DND-41 (cell line): Measurements from ENCODE around the gene ZNF761.
A peak's percentile ranks its signal among the peaks of the same experiment; 100 is the strongest.
"Not testable (repeated sequence)": the region's sequence is repeated elsewhere in the genome, so short reads cannot be mapped to it uniquely, and the experiment has no call there.

Experiments used
- ATAC-seq: fragments of 200-7000 bp; cut with Tn5 transposase; 3 replicates; pipeline ENCODE4 v1.9.1; 2021; ENCODE audit warnings: low read depth; ENCODE audit not compliant: insufficient read depth
- DNase-seq: peaks from one replicate; pipeline ENCODE4 v3.0.0-alpha.2; 2020
- H2AFZ ChIP-seq: 2 replicates; pipeline ENCODE4 v1.6.0; 2012; ENCODE audit warnings: low read depth, low read length
- H3K27ac ChIP-seq: 2 replicates; pipeline ENCODE4 v1.5.1; 2012; ENCODE audit warnings: low read length, inconsistent platforms
- H3K27me3 ChIP-seq: fragments of 200-600 bp; sonication (generic); 2 replicates; pipeline ENCODE4 v1.6.0; 2012; ENCODE audit warnings: low read length, mild to moderate bottlenecking, inconsistent platforms; ENCODE audit not compliant: insufficient read depth, poor library complexity
- H3K36me3 ChIP-seq: 2 replicates; pipeline ENCODE4 v1.5.1; 2012; ENCODE audit warnings: low read length, inconsistent platforms; ENCODE audit not compliant: insufficient read depth
- H3K4me1 ChIP-seq: 2 replicates; pipeline ENCODE4 v1.5.1; 2012; ENCODE audit warnings: mild to moderate bottlenecking, low read length; ENCODE audit not compliant: insufficient read depth
- H3K4me2 ChIP-seq: 2 replicates; pipeline ENCODE4 v1.6.0; 2012; ENCODE audit warnings: mild to moderate bottlenecking, moderate library complexity, low read length, inconsistent platforms; ENCODE audit not compliant: insufficient read depth
- H3K4me3 ChIP-seq, 2 experiments: fragments of 200-600 bp in 1 of 2; shearing (Covaris generic) in 1 of 2; 2 replicates each; pipeline ENCODE4 v1.5.1; 2012 to 2016; ENCODE audit warnings: inconsistent platforms in 2 of 2, low read length in 2 of 2, mild to moderate bottlenecking in 2 of 2, low read depth in 1 of 2, moderate library complexity in 1 of 2
- H3K79me2 ChIP-seq: 2 replicates; pipeline ENCODE4 v1.6.0; 2012; ENCODE audit warnings: low read length, inconsistent platforms; ENCODE audit not compliant: insufficient read depth
- H3K9ac ChIP-seq: 2 replicates; pipeline ENCODE4 v1.6.0; 2012; ENCODE audit warnings: low read depth, mild to moderate bottlenecking, inconsistent platforms, low read length, moderate library complexity
- H3K9me3 ChIP-seq: 2 replicates; pipeline ENCODE4 v1.5.1; 2012; ENCODE audit warnings: low read length, moderate library complexity, mild to moderate bottlenecking, inconsistent platforms; ENCODE audit not compliant: insufficient read depth, severe bottlenecking
- H4K20me1 ChIP-seq: 2 replicates; pipeline ENCODE4 v1.6.0; 2012; ENCODE audit warnings: low read length; ENCODE audit not compliant: insufficient read depth
- CTCF ChIP-seq: IDR thresholded peaks from 2 replicates; pipeline ENCODE4 v1.5.1; 2012; ENCODE audit warnings: borderline replicate concordance, low read length, moderate library complexity, mild to moderate bottlenecking; ENCODE audit not compliant: poor library complexity, severe bottlenecking; ENCODE audit errors: extremely low read depth
- EZH2 ChIP-seq: IDR thresholded peaks from 3 replicates; pipeline ENCODE4 v1.6.1; 2012; ENCODE audit warnings: borderline replicate concordance, low read depth, mild to moderate bottlenecking, moderate library complexity, low read length, inconsistent platforms; ENCODE audit not compliant: severe bottlenecking

Gene ZNF761

GRCh38 chr19:53394974-53395839 lies 36.6 kb upstream of the ZNF761 start, which contains the start of gene ZNF765:
TSS of gene ZNF765 (plus strand) at chr19:53395149. CDS start at chr19:53398016, 2,867 bp downstream.
- peak within 1 kb of the TSS; percentile 93 to 98 for H3K4me3 ChIP-seq
- peak within 1 kb of the TSS; percentile 81 for H3K9ac ChIP-seq
- peak; percentile 90 for ATAC-seq
- peak within 1 kb of the TSS; percentile 79 for H3K27ac ChIP-seq
- H3K4me1 ChIP-seq: peaks cover 26% of the 10 kb centered on the region
- H3K36me3 ChIP-seq: peaks cover 20% of the 10 kb centered on the region
- H3K27me3 ChIP-seq: no peaks in the 10 kb centered on the region
- H2AFZ ChIP-seq: peak within 1 kb of the TSS; percentile 91
- H3K4me2 ChIP-seq: peak within 1 kb of the TSS; percentile 98
- peak; percentile 93 for DNase-seq
- no peaks in the 10 kb centered on the region for H3K9me3 ChIP-seq
- TF ChIP-seq EZH2 (no peak), CTCF (peak; percentile 54)
- H4K20me1 ChIP-seq: no peaks in the 10 kb centered on the region; the same call in 1 of the 2 replicates
- peaks cover 25% of the 10 kb centered on the region for H3K79me2 ChIP-seq

GRCh38 chr19:53395840-53396524 lies 35.8 kb upstream of the ZNF761 start:
- not testable (repeated sequence) for DNase-seq, H4K20me1 ChIP-seq, H3K27me3 ChIP-seq, H3K9me3 ChIP-seq, ATAC-seq
- Histone ChIP-seq H3K4me1 (peaks cover 26% of the 10 kb centered on the region), H3K9ac (peak overlapping the region; percentile 81), H3K4me2 (peak overlapping the region; percentile 98), H3K79me2 (peaks cover 27% of the 10 kb centered on the region), H3K36me3 (peaks cover 26% of the 10 kb centered on the region), H3K27ac (peak overlapping the region; percentile 79), H3K4me3 (peak overlapping the region; percentile 93 to 98), H2AFZ (peak overlapping the region; percentile 91)

- Histone ChIP-seq H3K4me2 (peak overlapping the region; percentile 98), H3K4me1 (peaks cover 26% of the 10 kb centered on the region), H3K79me2 (peaks cover 27% of the 10 kb centered on the region), H2AFZ (no peak overlapping the region), H3K9me3 (no peaks in the 10 kb centered on the region), H3K27ac (no peak overlapping the region), H3K27me3 (no peaks in the 10 kb centered on the region), H3K4me3 (peak overlapping the region in 1 of 2 experiments; percentile 93; a peak in 2 of 4 replicates), H3K36me3 (peaks cover 27% of the 10 kb centered on the region), H4K20me1 (no peaks in the 10 kb centered on the region; the same call in 1 of the 2 replicates), H3K9ac (peak overlapping the region; percentile 81; the same call in 1 of the 2 replicates)
- DNase-seq: no peak
- no peak for ATAC-seq
- no peak for TF ChIP-seq EZH2
- no peak for TF ChIP-seq CTCF
These were observed 35.3 kb upstream of the ZNF761 start for GRCh38 chr19:53396525-53396868.

- H3K27ac ChIP-seq, H2AFZ ChIP-seq, H3K9me3 ChIP-seq, H3K27me3 ChIP-seq, H4K20me1 ChIP-seq, H3K9ac ChIP-seq, DNase-seq, ATAC-seq, H3K4me3 ChIP-seq, H3K4me2 ChIP-seq: not testable (repeated sequence)
- peaks cover 26% of the 10 kb centered on the region for H3K4me1 ChIP-seq
- H3K36me3 ChIP-seq: peaks cover 34% of the 10 kb centered on the region
- H3K79me2 ChIP-seq: peaks cover 27% of the 10 kb centered on the region
These were observed 33.9 kb upstream of the ZNF761 start for GRCh38 chr19:53397918-53398317.
